Hematopoietic multipotent progenitor cell treated with erythropoietin and hydrocortisone succinate and interleukin-3 and kit ligand, for 15 days (in vitro differentiated cells): Measurements from ENCODE around the gene AGBL4.

Source experiments
- DNase-seq: peaks from one replicate; pipeline ENCODE4 v3.0.0-alpha.2; 2015; ENCODE audit warnings: low spot score

The AGBL4 gene

GRCh38 chr1:48823168-48823567, 1200.6 kb downstream of the AGBL4 start:
- no peak for DNase-seq

- DNase-seq, result no peak
Measured at GRCh38 chr1:48820491-48820890, 1203.3 kb downstream of the AGBL4 start.

- no peak for DNase-seq
Measured at GRCh38 chr1:48817505-48818114, 1206.1 kb downstream of the AGBL4 start.

GRCh38 chr1:48810740-48811139, 1213.0 kb downstream of the AGBL4 start:
- DNase-seq, result no peak

DNA sequence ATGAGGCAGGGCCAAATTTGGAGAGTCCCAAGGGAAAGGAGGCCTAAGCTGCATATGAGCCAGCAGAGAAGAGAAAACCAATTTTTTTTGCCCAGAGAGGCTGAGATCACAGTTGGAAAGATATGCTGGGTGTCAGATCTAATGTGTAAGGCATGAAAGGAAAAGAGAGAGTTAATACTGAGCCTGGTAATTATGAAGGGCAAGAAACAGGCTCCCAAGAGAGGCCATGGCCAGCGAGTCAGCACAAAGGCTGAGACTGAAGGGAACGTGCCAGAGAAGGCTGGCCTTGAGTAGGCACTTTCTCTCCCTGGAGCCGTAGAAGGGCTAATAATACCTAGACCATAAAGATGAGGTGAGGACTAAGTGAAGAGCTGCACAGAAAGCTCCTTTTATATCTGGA, 1215.3 kb downstream of the AGBL4 start:
- no peak for DNase-seq

DNA sequence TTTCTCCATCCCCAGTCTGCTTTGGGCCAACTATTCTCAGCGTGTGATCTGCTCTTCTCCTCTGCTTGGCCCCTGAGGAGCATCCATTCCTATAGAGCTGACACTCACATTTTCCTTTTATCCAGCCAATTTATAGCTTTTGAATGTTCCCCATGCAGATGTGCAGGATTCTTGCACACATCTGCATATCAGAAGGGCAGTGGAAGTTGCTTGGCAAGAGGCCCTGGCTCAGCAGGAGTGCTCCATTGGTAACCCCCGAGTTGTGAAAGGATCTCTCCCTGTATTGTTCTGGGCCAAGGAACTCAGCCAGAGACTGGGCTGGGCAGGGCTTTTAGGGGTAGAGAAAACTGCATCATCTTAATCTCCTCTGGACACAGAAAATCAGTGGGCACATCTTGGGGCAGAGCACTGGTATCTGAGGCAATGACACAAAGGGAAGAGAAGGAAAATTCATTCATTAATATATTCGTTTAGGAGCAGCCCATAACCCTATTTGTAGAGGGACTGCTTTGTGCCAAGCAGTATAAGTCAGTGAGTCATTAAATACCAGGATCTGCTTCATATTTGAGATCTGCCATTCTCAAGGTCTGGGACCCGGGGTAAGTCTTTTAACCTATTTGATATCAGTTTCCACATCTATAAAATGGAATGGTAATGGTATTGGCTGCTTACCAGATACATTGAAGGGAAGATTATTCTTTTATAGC, 1216.0 kb downstream of the AGBL4 start:
- DNase-seq, result no peak

DNA sequence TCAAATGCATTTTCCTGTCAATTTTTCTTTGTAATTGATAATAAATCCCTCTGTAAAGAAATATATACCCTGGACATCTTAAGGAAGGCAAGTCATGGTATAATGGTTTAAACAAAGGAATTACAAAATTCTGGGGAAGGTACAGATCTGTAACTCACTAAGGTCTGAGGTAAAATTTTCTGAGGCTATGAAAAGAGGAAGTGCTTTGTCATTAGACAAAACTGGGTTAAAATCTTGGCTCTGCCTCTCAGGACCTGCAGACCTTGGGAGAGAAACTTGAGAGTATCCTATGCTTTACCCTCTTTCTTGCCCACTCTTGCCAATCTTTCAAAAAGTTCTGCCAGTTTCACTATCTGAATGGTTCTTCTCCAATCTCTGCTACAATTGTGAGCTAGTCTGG, 1220.3 kb downstream of the AGBL4 start:
- no peak for DNase-seq

- DNase-seq, result no peak
Measured at GRCh38 chr1:48794816-48795215, 1228.9 kb downstream of the AGBL4 start.

DNA sequence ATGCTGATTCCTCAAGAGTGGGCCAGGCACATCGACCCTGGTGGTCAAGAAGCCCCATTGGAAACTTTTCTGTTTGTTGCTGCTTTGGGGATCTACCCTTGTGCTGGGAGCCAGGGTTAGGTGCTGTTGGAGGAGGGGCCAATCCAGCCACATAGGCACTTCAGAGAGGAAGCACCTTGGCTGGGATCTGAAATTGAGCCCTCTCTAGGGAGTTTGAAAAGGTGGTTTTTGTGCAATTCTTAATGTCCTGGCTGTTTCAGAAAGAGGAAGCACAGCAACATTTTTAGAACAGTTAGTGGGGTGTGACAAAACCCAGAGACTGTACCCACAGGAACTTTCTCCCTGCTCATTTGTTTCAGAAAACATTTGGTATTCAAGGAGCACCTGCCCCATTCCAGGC, 1229.9 kb downstream of the AGBL4 start:
- no peak for DNase-seq

- DNase-seq, result no peak
Measured at GRCh38 chr1:48792961-48793360, 1230.8 kb downstream of the AGBL4 start.

GRCh38 chr1:48790397-48790796, 1233.4 kb downstream of the AGBL4 start:
- DNase-seq, result no peak

- no peak for DNase-seq
Measured at GRCh38 chr1:48789903-48790302, 1233.9 kb downstream of the AGBL4 start.

DNA sequence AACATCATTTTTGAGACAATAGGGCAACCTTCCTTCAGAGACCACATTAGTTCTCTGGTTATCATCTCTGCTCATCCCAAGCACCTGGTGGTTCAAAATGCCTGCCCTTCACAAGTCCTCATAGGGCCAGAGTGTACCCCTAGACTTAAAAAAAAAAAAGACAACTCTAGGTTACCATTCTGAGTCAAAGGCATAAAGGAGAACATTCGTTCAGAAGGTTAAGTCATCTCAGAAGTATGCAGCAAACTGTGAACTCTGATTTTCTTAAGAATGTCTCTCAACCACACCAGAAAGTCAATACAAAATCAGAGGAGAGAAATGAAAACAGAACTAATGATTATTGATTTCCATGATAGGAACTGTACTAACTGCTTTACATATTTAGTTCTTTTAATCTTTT, 1237.9 kb downstream of the AGBL4 start:
- DNase-seq, result no peak

- DNase-seq, result no peak
Measured at GRCh38 chr1:48784301-48784700, 1239.5 kb downstream of the AGBL4 start.

DNA sequence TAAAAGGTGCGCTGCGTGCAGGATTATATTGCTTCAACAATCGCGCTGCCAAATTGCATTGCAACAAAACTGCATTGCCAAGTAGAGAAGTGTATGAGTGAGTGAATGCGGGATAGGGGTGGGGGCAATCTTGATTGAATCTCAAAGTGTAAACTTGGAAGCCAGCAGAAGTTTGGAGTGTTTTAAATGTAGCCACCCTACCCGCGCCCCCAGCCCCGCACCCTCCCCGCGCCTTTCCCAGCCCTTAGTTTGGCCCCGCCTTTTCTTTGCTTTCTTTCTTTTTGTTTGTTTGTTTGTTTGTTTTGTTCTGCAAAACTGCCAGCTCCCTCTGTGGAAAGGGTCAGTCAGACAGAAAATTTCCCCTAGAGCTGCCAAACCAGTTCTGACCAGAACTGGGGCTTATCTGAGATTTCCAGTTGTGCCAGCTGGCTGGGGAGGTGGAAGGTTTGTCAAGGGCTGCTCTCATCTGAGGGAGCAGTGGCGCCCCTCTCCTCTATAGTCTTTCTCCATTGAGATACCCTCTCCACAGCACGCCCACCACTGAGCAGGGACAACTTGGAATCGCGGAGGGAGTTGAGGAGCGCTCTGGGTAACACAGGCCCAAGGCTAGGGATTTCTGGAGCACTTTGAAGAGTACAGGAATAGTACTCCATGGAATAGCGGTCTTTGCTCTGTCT, 1246.4 kb downstream of the AGBL4 start:
- no peak for DNase-seq

DNA sequence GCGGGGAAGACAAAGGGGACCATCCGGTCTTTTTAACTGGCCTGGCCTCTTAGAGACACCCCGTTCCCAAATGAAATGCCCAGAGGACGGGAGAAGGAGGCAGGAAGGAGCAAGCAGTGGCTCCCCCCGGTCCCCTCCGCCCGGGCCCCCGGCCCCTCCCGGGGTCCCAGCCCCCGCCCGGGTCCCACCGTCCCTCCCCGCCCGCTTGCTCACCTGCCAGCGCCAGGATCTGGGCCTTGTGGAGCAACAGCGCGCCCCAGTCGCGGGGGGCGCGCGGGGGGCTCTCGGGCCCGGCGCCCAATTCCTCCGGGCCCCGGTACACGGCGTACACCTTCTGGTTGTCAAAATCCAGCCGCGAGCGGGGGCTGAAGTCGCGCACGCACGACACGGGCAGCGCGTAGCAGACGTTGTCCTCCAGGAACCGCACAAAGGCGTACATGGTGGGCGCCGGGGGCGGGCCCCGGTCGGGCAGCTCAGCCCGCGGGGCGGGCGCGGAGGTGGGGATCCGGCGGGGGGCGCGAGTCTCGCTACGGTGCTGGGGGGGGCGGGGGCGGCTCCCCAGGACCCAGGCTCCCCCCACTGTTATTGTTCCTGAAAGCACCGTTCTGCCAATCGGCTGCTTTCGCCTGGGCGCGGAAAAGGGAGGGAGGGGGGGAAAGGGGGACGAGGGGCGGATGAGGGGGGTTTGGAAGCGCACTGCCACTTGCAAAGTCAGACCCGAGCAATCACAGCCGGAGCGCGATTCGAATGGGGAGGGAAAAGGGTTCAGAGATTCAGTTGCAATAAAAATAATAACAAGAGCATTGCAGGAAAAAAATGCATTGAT, 1247.1 kb downstream of the AGBL4 start, which contains the start of gene BEND5:
Gene BEND5, minus strand, starts transcription at position 499 of the 826 bp plus-strand sequence. Its CDS starts 60 bp downstream, at position 439.
- DNase-seq, result no peak

DNA sequence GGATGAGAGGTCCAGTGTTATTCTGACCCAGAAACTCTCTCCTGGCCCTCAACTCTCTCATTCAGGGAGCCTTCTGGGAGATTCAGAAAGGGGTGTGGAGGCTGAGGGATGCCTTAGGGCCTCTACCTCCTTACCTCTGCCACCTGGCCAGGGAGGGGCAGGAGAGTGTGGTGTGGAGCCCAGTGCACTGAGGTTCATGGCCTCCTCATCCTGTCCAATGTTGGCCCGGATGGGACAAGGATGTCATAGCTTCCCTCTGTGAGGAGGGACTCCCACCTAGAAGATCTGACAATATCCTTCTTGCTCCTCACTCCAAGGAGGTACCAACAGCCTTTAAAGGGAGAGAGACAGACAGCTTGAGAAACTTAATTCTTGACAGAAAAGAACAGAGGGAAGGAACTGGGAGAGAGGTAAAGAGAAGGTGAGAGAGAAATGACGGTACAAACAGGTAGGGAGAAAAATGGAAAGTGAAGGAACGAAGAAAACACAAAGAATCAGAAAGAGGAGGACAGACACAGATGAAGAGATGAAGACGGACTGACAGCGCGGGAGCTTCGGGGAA, 1247.8 kb downstream of the AGBL4 start:
- no peak for DNase-seq

- DNase-seq, result no peak
Measured at GRCh38 chr1:48773133-48773532, 1250.6 kb downstream of the AGBL4 start.

GRCh38 chr1:48772211-48772610, 1251.5 kb downstream of the AGBL4 start:
- DNase-seq, result no peak

DNA sequence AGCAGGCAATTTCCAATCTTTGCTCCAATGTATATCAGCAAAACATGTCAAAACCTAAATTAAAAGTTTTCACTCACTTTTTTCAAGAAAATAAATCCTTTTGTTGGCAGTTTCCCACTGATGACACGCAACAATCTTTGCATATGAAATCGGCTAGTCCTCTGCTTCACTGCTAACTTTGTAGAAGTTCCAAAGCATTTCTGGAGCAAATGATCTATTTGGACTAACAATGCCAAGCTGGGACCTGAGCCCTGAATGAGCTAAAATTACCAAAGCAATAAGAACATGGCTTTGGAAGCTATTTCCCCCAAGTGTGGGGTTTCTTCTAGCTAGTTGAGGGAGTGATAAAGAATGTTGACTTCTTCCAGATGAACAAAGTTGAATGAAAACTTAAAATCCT, 1252.2 kb downstream of the AGBL4 start:
- DNase-seq, result no peak

DNA sequence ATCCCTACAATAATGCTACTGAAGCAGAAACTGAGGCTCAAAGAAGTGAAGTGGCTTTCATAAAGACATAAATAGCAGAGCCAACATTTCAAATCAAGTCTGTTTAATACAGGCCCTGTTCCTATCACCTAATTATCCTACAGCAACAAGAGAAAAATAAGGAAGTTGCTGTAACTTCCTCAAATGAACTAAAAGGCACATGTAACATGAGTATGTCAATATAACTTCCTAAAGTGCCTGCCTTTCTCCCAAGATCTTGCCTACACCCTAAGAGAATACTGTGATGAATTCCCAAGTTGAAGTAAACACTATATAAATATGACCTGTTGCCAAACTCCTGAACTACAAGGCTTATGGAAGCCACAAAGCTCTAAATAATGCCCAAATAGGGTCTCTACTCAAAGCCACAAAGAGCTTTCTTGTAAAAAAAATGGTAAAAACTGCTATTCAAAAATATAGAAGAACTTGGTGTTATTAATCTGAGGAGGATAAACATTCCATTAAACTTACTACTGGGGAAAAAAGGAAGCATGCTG, 1255.7 kb downstream of the AGBL4 start:
- no peak for DNase-seq

DNA sequence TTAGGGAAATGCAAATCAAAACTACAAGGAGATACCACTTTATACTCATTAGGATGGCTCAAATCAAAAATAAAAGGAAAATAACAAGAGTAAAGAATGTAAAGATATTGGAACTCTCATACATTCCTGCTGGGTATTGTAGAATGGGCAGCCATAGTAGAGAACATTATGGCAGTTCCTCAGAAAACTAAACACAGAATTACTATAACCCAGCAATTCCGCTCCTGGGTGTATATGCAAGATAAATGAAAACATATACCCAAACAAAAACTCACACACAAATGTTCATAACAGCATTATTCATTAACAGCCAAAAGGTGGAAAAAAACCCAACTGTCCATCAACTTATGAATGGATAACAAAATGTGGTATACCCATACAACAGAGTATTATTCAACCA, 1258.4 kb downstream of the AGBL4 start:
- DNase-seq, result no peak
